ENCODE measurements around the gene TACR1.

Gene TACR1

GRCh38 chr2:75076088-75076487 lies 123.2 kb downstream of the TACR1 start:
- no peak for TF ChIP-seq EZH2 (optimal IDR thresholded peaks at IDR 0.05; ENCODE audit: low read depth, low read length)
- TF ChIP-seq EZH2phosphoT487 (IDR thresholded peaks at IDR 0.05; ENCODE audit: low read length), result no peak

DNA sequence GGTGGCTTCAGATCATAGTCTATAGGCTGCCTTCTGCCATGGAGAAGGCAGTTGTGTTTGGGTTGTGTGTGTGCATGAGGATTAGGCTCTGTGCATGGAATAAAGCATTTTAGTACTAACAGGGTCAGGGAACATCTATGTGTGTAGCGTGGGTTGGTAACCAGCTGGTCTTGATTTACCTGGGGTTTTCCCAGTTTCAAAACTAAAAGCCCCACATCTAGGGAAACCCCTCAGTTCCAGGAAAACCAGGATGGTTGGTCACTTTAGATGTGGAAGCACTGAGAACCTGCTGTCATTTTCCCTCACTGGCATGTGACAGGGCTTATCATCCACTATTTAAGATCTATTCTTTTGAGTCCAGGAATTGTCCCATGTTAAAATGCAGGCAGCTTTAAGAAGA lies 124.6 kb downstream of the TACR1 start:
- H3F3A ChIP-seq (ENCODE audit: insufficient read depth, low read length), result no peaks in the 10 kb centered on the region
- H3K27me3 ChIP-seq (replicated peaks; ENCODE audit: insufficient read depth, low read length), result no peaks in the 10 kb centered on the region
- no peak overlapping the region for H3K4me2 ChIP-seq (ENCODE audit: low read depth, low read length)
- H3K36me3 ChIP-seq (replicated peaks; ENCODE audit: insufficient read depth, low read length), result no peaks in the 10 kb centered on the region
- TF ChIP-seq EZH2 (optimal IDR thresholded peaks at IDR 0.05; ENCODE audit: low read depth, low read length), result no peak
- TF ChIP-seq EZH2phosphoT487 (IDR thresholded peaks at IDR 0.05; ENCODE audit: low read length), result no peak
- no peak for TF ChIP-seq CTCF (IDR thresholded peaks at IDR 0.05; ENCODE audit: low read length)
- no peaks in the 10 kb centered on the region for H4K20me1 ChIP-seq (ENCODE audit: insufficient read depth, low read length)
- no peak overlapping the region for H3K4me3 ChIP-seq (ENCODE audit: low read length)
- H3K9me2 ChIP-seq (replicated peaks; ENCODE audit: insufficient read depth, low read length), result no peaks in the 10 kb centered on the region
- H3K9ac ChIP-seq (ENCODE audit: low read length), result no peak overlapping the region
- no peak overlapping the region for H3K27ac ChIP-seq (ENCODE audit: low read length)
- no peaks in the 10 kb centered on the region for H3K79me2 ChIP-seq (ENCODE audit: low read length)
- H3K4me1 ChIP-seq (ENCODE audit: low read length), result no peaks in the 10 kb centered on the region
- H2AFZ ChIP-seq (ENCODE audit: low read length), result no peak overlapping the region
- no peak for DNase-seq
- H3K9me3 ChIP-seq (replicated peaks; ENCODE audit: insufficient read depth, low read length), result no peaks in the 10 kb centered on the region

More at GRCh38 chr2:75076088-75076487, 123.2 kb downstream of the TACR1 start:
- DNase-seq, result no peak
- Histone ChIP-seq H3K27ac (ENCODE audit: low read length) (no peak overlapping the region), H4K20me1 (ENCODE audit: insufficient read depth, low read length) (no peaks in the 10 kb centered on the region), H3K9me2 (replicated peaks; ENCODE audit: insufficient read depth, low read length) (no peaks in the 10 kb centered on the region), H3K36me3 (replicated peaks; ENCODE audit: insufficient read depth, low read length) (no peaks in the 10 kb centered on the region), H2AFZ (ENCODE audit: low read length) (no peak overlapping the region), H3K79me2 (ENCODE audit: low read length) (no peaks in the 10 kb centered on the region), H3K4me1 (ENCODE audit: low read length) (no peaks in the 10 kb centered on the region), H3K27me3 (replicated peaks; ENCODE audit: insufficient read depth, low read length) (no peaks in the 10 kb centered on the region), H3K4me3 (ENCODE audit: low read length) (no peak overlapping the region), H3K9ac (ENCODE audit: low read length) (no peak overlapping the region), H3K9me3 (replicated peaks; ENCODE audit: insufficient read depth, low read length) (no peaks in the 10 kb centered on the region), H3K4me2 (ENCODE audit: low read depth, low read length) (no peak overlapping the region), H3F3A (ENCODE audit: insufficient read depth, low read length) (no peaks in the 10 kb centered on the region)

DNA sequence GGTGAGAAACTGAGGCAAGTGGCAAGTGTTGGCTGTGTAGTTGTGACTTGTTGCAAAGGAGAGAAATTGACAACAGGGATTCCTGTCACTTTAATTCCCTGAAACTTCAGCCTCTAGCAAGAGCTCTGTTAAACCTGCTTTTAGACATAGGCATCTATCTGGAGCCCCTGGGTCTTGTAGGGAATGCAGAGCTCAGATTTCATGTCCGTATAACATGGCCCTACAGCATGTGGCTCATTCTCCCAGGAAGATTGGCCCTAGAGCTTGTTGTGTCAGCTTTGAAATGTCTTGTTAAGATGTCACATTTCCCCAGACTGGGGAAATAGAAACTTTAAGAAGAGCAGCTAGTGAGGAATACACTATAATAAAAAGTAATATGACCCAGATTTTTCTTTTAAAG lies 125.1 kb downstream of the TACR1 start:
- H3K4me3 ChIP-seq (ENCODE audit: low read length), result no peak overlapping the region
- DNase-seq, result no peak
- H3K4me2 ChIP-seq (ENCODE audit: low read depth, low read length), result no peak overlapping the region
- no peak overlapping the region for H2AFZ ChIP-seq (ENCODE audit: low read length)
- no peaks in the 10 kb centered on the region for H3K36me3 ChIP-seq (replicated peaks; ENCODE audit: insufficient read depth, low read length)
- H3K4me1 ChIP-seq (ENCODE audit: low read length), result no peaks in the 10 kb centered on the region
- no peak overlapping the region for H3K9ac ChIP-seq (ENCODE audit: low read length)
- H3K9me2 ChIP-seq (replicated peaks; ENCODE audit: insufficient read depth, low read length), result no peaks in the 10 kb centered on the region
- no peaks in the 10 kb centered on the region for H3F3A ChIP-seq (ENCODE audit: insufficient read depth, low read length)
- no peaks in the 10 kb centered on the region for H3K9me3 ChIP-seq (replicated peaks; ENCODE audit: insufficient read depth, low read length)
- no peak overlapping the region for H3K27ac ChIP-seq (ENCODE audit: low read length)
- H3K27me3 ChIP-seq (replicated peaks; ENCODE audit: insufficient read depth, low read length), result no peaks in the 10 kb centered on the region
- no peaks in the 10 kb centered on the region for H3K79me2 ChIP-seq (ENCODE audit: low read length)
- TF ChIP-seq EZH2phosphoT487 (IDR thresholded peaks at IDR 0.05; ENCODE audit: low read length) (no peak), EZH2 (optimal IDR thresholded peaks at IDR 0.05; ENCODE audit: low read depth, low read length) (no peak), CTCF (IDR thresholded peaks at IDR 0.05; ENCODE audit: low read length) (no peak)
- H4K20me1 ChIP-seq (ENCODE audit: insufficient read depth, low read length), result no peaks in the 10 kb centered on the region

DNA sequence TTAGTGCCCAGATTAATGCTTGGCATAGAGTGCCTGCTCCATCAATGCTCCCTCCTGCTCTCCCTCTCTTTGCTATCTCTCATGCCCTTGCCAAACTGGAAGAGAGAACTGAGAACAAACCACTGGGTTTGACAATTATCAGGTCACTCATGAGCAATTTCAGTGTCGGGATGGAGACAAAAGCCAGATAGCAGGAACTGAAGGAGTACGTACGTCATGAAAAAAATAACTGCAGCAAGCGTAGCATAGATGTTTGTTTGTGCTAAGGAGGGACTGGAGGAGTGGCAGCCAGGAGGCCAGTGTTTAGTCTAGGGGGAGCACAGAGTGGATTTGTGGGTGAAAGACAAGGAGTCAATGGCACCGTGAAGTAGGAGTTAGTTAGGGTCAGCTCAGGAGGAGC lies 127.6 kb downstream of the TACR1 start:
- H3K4me3 ChIP-seq (ENCODE audit: low read length), result no peak overlapping the region
- H3K9ac ChIP-seq (ENCODE audit: low read length), result no peak overlapping the region
- TF ChIP-seq EZH2phosphoT487 (IDR thresholded peaks at IDR 0.05; ENCODE audit: low read length) (no peak), CTCF (IDR thresholded peaks at IDR 0.05; ENCODE audit: low read length) (no peak), EZH2 (optimal IDR thresholded peaks at IDR 0.05; ENCODE audit: low read depth, low read length) (no peak)
- no peak overlapping the region for H2AFZ ChIP-seq (ENCODE audit: low read length)
- no peaks in the 10 kb centered on the region for H3K9me3 ChIP-seq (replicated peaks; ENCODE audit: insufficient read depth, low read length)
- no peaks in the 10 kb centered on the region for H3K9me2 ChIP-seq (replicated peaks; ENCODE audit: insufficient read depth, low read length)
- H3K27ac ChIP-seq (ENCODE audit: low read length), result no peak overlapping the region
- no peak overlapping the region for H3K4me2 ChIP-seq (ENCODE audit: low read depth, low read length)
- no peaks in the 10 kb centered on the region for H3K79me2 ChIP-seq (ENCODE audit: low read length)
- no peaks in the 10 kb centered on the region for H3K36me3 ChIP-seq (replicated peaks; ENCODE audit: insufficient read depth, low read length)
- H3K27me3 ChIP-seq (replicated peaks; ENCODE audit: insufficient read depth, low read length), result no peaks in the 10 kb centered on the region
- H3K4me1 ChIP-seq (ENCODE audit: low read length), result no peaks in the 10 kb centered on the region
- no peaks in the 10 kb centered on the region for H4K20me1 ChIP-seq (ENCODE audit: insufficient read depth, low read length)
- no peaks in the 10 kb centered on the region for H3F3A ChIP-seq (ENCODE audit: insufficient read depth, low read length)
- no peak for DNase-seq
